HG03469 (cell line): ENCODE results near the gene DUSP16.

Source experiments
- ATAC-seq: cut with Tn5 transposase; IDR thresholded peaks from one replicate; pipeline ENCODE4 v1.9.1; 2021; ENCODE audit warnings: mild to moderate bottlenecking, moderate library complexity, moderate number of reproducible peaks; ENCODE audit not compliant: unreplicated experiment

Gene DUSP16

GRCh38 chr12:12447236-12447635 is 115.4 kb downstream of the DUSP16 start:
- no peak for ATAC-seq

DNA sequence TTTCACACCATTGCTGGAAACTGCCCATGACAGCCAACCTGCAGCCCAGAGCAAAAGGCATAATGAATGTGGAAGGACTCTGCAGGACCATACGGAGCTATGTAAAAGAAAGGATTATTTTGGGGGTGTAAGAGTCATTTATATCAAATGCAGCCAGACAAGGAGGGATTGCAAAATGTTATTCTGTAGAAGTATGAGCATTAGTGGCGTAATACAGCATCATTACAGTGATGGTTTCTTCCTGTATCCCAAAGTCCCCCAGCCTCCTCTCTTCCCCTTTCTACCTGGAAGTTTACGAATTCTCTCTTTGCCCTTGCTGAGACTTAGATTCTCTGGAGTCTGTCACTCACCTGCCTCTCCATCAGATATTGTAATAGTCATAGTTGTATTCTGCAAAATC is 115.9 kb downstream of the DUSP16 start:
- ATAC-seq = no peak

GRCh38 chr12:12445882-12446181 is 116.8 kb downstream of the DUSP16 start:
- ATAC-seq = no peak

DNA sequence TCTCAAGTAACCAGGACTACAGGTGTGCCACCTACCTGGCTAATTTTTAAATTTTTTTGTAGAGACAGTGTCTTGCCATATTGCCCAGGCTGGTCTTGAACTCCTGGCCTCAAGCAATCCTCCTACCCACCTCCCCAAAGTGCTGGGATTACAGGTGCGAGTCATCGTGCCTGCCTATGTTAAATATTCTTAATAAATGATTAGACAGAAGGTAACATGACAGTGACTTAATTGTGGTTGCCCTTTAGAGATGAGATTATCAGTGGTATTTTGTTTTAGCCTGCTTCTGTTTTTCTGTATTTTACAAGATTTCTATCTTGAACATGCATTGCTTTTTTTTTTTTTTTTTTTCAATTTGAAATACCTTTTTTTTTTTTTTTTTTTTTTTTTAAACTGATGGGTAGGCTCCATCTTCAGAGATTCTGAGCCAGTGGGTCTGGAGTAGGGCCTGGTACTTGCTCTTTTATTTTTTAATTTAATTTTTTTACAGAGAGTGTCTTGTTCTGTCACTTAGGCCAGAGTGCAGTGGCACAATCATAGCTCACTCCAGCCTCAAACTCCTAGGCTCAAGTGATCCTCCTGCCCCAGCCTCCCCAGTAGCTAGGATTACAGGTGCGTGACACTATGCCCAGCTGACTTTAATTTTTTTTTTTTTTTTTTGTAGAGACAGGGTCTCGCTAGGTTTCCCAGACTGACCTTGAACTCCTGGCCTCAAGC is 117.3 kb downstream of the DUSP16 start:
- no peak for ATAC-seq

GRCh38 chr12:12443431-12443878 is 119.2 kb downstream of the DUSP16 start:
- no peak for ATAC-seq

- ATAC-seq = no peak
Measured at GRCh38 chr12:12442548-12443071, 120.1 kb downstream of the DUSP16 start.

GRCh38 chr12:12441843-12442461 is 120.7 kb downstream of the DUSP16 start:
- ATAC-seq = no peak

GRCh38 chr12:12441429-12441807 is 121.2 kb downstream of the DUSP16 start:
- ATAC-seq = no peak

DNA sequence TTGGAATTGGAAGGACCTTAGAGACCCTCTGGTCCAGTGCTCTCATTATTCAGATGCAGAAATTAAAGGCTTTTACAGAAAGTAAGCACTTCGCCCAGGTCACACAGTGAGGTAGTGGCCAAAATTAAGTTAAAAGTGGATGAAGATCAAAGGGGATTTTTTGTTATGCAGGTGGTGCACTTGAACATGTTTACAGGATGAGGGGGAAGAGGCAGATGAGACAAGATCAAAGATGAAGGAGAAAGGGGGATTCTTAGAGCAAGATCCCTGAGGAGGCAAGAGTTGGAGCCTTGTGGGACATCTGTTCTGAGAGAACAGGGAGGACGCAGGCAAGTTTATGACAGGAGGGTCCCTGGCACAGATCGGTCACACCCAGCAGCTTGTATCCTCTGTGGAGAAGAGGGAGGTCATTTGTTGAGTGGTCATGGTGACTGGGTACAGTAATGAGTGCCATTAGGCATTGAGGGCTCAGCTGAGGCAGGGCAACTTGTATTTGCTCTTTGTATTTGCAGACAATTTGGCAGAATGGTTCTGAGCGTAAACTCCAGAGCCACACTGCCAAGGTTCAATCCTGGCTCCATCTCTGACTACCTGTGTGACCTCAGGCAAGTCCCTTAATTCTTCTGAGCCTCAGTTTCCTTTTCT is 121.8 kb downstream of the DUSP16 start:
- ATAC-seq = no peak

- no peak for ATAC-seq
Measured at GRCh38 chr12:12439636-12440035, 123.0 kb downstream of the DUSP16 start.

DNA sequence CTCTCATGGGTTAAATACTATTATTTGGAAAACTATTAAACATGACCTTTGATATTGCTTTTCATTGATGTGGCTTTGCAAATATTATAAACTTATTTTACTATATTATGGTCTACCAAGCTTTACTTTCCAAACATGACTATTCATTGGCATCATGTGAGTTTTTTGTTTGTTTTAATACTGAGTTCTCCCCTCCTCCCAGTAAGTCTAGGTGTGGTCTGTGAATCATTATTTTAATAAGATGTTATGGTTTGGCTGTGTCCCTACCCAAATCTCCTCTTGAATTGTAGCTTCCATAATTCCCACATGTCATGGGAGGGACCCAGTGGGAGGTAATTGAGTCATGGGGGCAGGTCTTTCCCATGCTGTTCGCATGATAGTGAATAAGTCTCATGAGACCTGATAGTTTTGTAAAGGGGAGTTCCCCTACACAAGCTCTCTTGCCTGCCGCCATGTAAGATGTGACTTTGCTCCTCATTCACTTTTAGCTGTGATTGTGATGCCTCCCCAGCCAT is 125.8 kb downstream of the DUSP16 start:
- ATAC-seq = no peak

- no peak for ATAC-seq
Measured at GRCh38 chr12:12433203-12433731, 129.4 kb downstream of the DUSP16 start.

- ATAC-seq = no peak
Measured at GRCh38 chr12:12432364-12432763, 130.3 kb downstream of the DUSP16 start.

DNA sequence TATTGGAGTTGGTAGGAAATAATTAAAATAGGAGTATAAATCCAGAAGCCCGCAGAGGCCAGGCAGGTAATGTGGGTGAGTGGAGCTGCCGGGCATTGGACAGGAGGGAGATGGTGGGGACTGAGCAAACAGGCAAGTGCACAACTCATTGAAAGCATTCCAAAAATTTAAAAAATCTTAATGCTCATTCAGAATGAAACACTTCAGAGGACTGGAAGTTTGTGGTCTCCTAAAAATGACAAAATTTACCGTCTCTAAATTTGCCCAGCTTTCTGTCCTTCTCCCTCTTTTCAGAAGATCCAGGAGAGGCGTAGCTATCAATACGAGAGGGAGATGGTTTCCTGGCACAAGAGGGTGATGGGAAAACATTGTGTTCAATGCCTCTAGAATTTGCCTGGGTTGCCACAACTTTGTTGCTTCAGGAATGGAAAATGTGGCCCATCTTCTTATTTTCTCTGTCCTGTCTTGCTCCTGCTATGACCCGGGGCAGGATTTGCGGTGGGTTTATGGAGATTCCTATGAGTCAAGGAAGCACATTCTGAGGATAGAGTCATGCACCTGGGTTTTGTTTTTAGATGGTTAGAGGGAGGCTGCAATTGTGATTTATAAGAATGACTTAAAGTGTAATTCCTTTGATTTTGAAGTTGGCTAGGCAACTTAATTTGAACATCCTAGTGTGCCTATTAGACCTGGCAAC is 133.6 kb downstream of the DUSP16 start:
- ATAC-seq = no peak

DNA sequence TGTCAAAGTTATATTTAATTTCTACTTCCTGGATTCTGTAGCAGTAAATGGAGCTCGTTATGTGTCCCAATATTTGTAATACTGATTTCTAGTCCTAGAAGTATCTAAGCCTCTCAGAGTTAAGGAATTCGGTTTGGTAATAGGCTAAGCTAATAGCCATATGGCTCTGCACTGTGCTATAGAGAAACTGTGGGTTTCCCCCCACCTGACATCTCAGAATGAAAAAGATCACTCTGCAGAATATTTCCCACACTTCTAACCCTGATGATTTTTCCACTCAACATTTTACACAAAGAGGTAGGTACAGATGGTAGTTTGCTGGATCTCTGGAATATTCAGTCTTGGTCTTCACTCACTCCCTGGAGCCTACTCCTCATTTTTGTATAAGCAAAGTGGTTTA is 134.6 kb downstream of the DUSP16 start:
- ATAC-seq = no peak

DNA sequence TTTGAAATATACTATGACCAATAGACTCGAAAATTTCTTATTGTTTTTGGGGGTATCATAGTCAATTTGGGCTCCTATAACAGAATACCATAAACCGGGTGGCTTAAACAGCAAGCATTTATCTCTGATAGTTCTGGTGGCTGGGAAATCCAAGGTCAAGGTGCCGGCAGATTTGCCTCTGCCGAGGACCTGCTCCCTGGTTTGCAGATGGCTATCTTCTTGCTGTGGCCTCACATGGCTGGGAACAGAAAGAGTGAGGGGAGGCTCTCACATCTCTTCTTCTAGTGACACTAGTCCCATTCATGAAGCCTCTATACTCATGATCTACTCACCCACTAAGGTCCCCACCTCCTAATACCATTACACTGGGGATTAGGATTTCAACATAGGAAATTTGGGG is 135.1 kb downstream of the DUSP16 start:
- no peak for ATAC-seq

DNA sequence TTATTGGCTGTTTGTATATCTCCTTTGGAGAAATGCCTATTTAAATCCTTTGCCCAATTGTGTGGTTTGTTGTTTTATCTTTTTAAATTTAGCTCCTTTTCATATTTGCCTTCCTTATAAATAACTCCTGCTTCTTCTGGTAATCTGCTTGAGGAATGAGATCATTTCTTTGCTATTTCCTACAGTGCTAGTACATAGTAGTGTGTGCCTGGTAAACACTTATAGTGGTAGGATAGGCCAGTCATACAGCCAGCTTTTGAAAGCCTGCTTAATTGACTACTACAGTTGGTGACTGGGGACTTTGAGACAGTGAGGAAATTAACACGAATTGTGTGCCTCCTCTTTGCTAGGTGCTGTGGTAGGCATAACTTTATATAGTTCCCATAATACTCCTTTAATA is 137.0 kb downstream of the DUSP16 start:
- no peak for ATAC-seq

DNA sequence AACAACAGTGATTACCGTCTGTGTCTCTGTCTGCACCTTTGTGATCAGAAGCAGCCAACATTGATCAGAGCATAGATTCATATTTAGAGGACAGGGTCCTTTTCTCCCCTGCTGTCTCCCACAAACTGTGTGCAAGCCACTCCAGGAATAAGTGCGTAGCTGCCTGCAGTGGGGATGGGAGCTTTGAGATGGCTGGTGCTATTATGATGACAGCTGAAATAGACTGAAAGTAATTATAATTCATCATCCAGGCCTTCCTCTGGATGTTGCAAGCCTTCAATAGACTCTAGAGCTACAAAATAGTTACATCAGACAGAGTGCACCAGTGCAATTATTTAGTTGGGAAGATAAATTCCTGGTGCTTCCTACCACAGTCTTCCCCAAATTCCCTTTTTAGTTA is 137.7 kb downstream of the DUSP16 start:
- ATAC-seq = no peak
